Activated CD8-positive, alpha-beta T cell treated with anti-CD3 and anti-CD28 coated beads for 36 hours (primary cell): ENCODE data around the gene SLC35F4. TPM values are rescaled to one million over a fixed set of nuclear protein-coding genes. Genes with fewer than 3 reads are reported as not detected.
A peak's percentile ranks its signal among the peaks of the same experiment; 100 is the strongest.

ENCODE experiments used
- ATAC-seq: fragments of 200-7000 bp; cut with Tn5 transposase; one replicate; pipeline ENCODE4 v1.10.0; 2021; ENCODE audit warnings: mild to moderate bottlenecking, moderate library complexity
- CTCF ChIA-PET: fragments of 350-600 bp; sonication (Branson Sonifier 250); formaldehyde crosslinking; loops from one replicate; lab custom pipeline; 2021; ENCODE audit warnings: antibody characterized with exemption; lab: Charles Lee
- POLR2A ChIA-PET: fragments of 350-600 bp; sonication (Branson Sonifier 250); formaldehyde crosslinking; loops from one replicate; lab custom pipeline; 2021; ENCODE audit warnings: antibody characterized with exemption; lab: Charles Lee
- DNase-seq: peaks from one replicate; pipeline ENCODE4 v3.0.0-alpha.2; 2020
- H3K27ac Mint-ChIP-seq: one replicate; pipeline ENCODE4 v1.8.0; 2021; ENCODE audit warnings: mild to moderate bottlenecking, mixed read lengths
- H3K27me3 Mint-ChIP-seq: one replicate; pipeline ENCODE4 v1.8.0; 2021; ENCODE audit warnings: mixed read lengths
- H3K36me3 Mint-ChIP-seq: one replicate; pipeline ENCODE4 v1.8.0; 2021; ENCODE audit warnings: low read depth, mixed read lengths
- H3K4me1 Mint-ChIP-seq: one replicate; pipeline ENCODE4 v1.8.0; 2021; ENCODE audit warnings: low read depth, mixed read lengths
- H3K4me3 Mint-ChIP-seq: one replicate; pipeline ENCODE4 v1.8.0; 2021; ENCODE audit warnings: mild to moderate bottlenecking, moderate library complexity, mixed read lengths
- H3K9me3 Mint-ChIP-seq: one replicate; pipeline ENCODE4 v1.8.0; 2021; ENCODE audit warnings: mixed read lengths
- intact Hi-C: fragments of 100-400 bp; cut with micrococcal nuclease; formaldehyde crosslinking; loops from one replicate; pipeline ENCODE4 v1.10.0; 2022
- total RNA-seq, 2 experiments: library from RNA; stranded (reverse); gene quantifications; one replicate each; pipeline ENCODE4 v1.2.3, GENCODE V29; 2021
- TF ChIP-seq, protein P1 (sequence below): fragments of 200-600 bp; IDR thresholded peaks from one replicate; pipeline ENCODE4 v1.8.0; 2022; ENCODE audit warnings: antibody characterized with exemption, mild to moderate bottlenecking

SLC35F4 gene
- total RNA-seq, 2 experiments from 2014 or later, result not detected

DNA sequence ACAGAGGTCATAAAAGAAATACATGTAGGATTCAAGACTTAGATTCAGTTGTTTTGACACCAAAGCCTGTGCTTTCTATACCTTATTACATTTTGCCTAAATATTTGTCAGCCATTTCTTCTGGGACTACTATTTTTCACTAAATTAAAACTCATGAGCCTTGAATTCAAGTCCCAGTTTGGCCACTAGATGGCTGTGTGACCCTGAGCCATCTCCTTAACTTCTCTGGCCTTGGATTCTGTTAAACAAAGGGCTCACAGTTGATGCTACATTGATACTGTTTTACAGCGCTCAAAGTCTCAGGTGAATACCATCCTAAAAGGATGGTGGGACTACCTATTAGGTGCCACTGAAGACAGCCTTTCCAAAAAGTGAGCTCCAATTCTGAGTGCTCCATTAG, 332.7 kb downstream of the SLC35F4 start:
- no peak for ATAC-seq
- Mint-ChIP-seq H3K27ac (no peak overlapping the region), H3K4me3 (no peak overlapping the region), H3K27me3 (peaks cover 5% of the 10 kb centered on the region), H3K36me3 (no peaks in the 10 kb centered on the region), H3K4me1 (no peaks in the 10 kb centered on the region), H3K9me3 (peaks cover 10% of the 10 kb centered on the region)
- intact Hi-C loops, result loop anchor here (10.0 kb wide), 1 partner anchor 542 kb away; no protein-coding TSS in a partner anchor
- ChIA-PET POLR2A (interaction anchor here (0.6 kb wide), 1 partner anchor 35 kb away, joined by 3 read pairs; no protein-coding TSS in a partner anchor), CTCF (interaction anchor here (0.7 kb wide), 1 partner anchor 21 kb away, joined by 3 read pairs; no protein-coding TSS in a partner anchor)
- peak; percentile 47 for DNase-seq
- TF ChIP-seq, protein P1, sequence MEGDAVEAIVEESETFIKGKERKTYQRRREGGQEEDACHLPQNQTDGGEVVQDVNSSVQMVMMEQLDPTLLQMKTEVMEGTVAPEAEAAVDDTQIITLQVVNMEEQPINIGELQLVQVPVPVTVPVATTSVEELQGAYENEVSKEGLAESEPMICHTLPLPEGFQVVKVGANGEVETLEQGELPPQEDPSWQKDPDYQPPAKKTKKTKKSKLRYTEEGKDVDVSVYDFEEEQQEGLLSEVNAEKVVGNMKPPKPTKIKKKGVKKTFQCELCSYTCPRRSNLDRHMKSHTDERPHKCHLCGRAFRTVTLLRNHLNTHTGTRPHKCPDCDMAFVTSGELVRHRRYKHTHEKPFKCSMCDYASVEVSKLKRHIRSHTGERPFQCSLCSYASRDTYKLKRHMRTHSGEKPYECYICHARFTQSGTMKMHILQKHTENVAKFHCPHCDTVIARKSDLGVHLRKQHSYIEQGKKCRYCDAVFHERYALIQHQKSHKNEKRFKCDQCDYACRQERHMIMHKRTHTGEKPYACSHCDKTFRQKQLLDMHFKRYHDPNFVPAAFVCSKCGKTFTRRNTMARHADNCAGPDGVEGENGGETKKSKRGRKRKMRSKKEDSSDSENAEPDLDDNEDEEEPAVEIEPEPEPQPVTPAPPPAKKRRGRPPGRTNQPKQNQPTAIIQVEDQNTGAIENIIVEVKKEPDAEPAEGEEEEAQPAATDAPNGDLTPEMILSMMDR, result peak; percentile 56

DNA sequence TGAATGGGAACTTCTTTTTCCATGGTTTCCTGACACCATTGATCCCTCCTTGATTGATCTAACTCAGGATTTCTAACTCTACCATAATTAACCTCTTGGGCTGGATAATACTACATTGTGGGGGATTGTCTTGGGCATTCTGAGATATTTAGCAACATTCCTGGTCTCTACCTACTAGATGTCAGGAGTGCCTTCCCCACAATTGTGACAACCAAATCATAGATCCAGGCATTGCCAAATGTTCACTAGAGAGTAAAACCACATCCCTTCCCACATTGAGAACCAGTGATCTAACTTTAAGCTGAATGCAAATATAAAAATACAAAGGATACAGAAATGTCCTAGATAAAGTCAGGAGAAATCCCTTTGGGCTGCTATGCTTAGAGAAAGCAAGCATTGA, 335.3 kb downstream of the SLC35F4 start:
- H3K4me1 Mint-ChIP-seq, result no peaks in the 10 kb centered on the region
- no peak overlapping the region for H3K4me3 Mint-ChIP-seq
- H3K36me3 Mint-ChIP-seq, result no peaks in the 10 kb centered on the region
- H3K27me3 Mint-ChIP-seq, result peaks cover 5% of the 10 kb centered on the region
- intact Hi-C loops, result loop anchor here (10.0 kb wide), 1 partner anchor 544 kb away; no protein-coding TSS in a partner anchor
- CTCF ChIA-PET, result no interaction called here
- peaks cover 10% of the 10 kb centered on the region for H3K9me3 Mint-ChIP-seq
- POLR2A ChIA-PET, result no interaction called here
- no peak overlapping the region for H3K27ac Mint-ChIP-seq
- no peak for ATAC-seq
- TF ChIP-seq, protein P1, result no peak
- DNase-seq, result no peak

GRCh38 chr14:57526942-57527341, 338.9 kb downstream of the SLC35F4 start:
- no peak overlapping the region for H3K4me3 Mint-ChIP-seq
- CTCF ChIA-PET, result no interaction called here
- peak; percentile 8 for DNase-seq
- no peaks in the 10 kb centered on the region for H3K4me1 Mint-ChIP-seq
- intact Hi-C loops, result no loop called here
- POLR2A ChIA-PET, result no interaction called here
- no peak overlapping the region for H3K27ac Mint-ChIP-seq
- H3K36me3 Mint-ChIP-seq, result peaks cover 1% of the 10 kb centered on the region
- TF ChIP-seq, protein P1, result no peak
- peaks cover 5% of the 10 kb centered on the region for H3K27me3 Mint-ChIP-seq
- ATAC-seq, result no peak
- H3K9me3 Mint-ChIP-seq, result peaks cover 17% of the 10 kb centered on the region

DNA sequence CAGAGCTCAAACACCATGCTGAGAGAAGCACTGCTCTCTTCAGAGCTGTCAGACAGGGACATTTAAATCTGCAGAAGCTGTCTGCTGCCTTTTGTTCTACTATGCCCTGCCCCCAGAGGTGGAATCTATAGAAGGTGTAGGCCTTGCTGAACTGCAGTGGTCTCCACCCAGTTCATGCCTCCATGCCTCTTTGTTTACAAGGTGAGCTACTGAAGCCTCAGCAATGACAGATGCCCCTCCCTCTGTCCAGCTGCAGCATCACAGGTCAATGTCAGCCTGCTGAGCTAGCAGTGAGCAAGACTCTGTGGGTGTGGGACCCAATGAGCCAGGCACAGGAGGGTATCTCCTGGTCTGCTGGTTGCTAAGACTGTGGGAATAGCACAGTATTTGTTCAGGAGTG, 346.8 kb downstream of the SLC35F4 start:
- Mint-ChIP-seq H3K9me3 (peaks cover 31% of the 10 kb centered on the region), H3K4me3 (no peak overlapping the region), H3K36me3 (peaks cover 1% of the 10 kb centered on the region), H3K4me1 (no peaks in the 10 kb centered on the region), H3K27me3 (no peaks in the 10 kb centered on the region), H3K27ac (no peak overlapping the region)
- no peak for ATAC-seq
- POLR2A ChIA-PET, result no interaction called here
- intact Hi-C loops, result no loop called here
- DNase-seq, result no peak
- CTCF ChIA-PET, result no interaction called here
- TF ChIP-seq, protein P1, result no peak
